HG03378 (cell line): ENCODE measurements around the gene RGMA.
"Not testable (repeated sequence)": the region's sequence is repeated elsewhere in the genome, so short reads cannot be mapped to it uniquely, and the experiment has no call there.

Experiments used
- ATAC-seq: cut with Tn5 transposase; IDR thresholded peaks from one replicate; pipeline ENCODE4 v1.9.1; 2021; ENCODE audit warnings: mild to moderate bottlenecking, moderate library complexity; ENCODE audit not compliant: unreplicated experiment

The RGMA gene

GRCh38 chr15:93068581-93069199, 20.3 kb downstream of the RGMA start:
- ATAC-seq: no peak

GRCh38 chr15:93067649-93068085, 21.3 kb downstream of the RGMA start:
- ATAC-seq: no peak

- no peak for ATAC-seq
These were observed 22.0 kb downstream of the RGMA start for GRCh38 chr15:93066834-93067648.

GRCh38 chr15:93066224-93066681, 22.8 kb downstream of the RGMA start:
- ATAC-seq: no peak

- ATAC-seq: no peak
These were observed 23.4 kb downstream of the RGMA start for GRCh38 chr15:93065641-93066045.

- no peak for ATAC-seq
These were observed 25.0 kb downstream of the RGMA start for GRCh38 chr15:93063796-93064690.

GRCh38 chr15:93063262-93063671, 25.7 kb downstream of the RGMA start:
- no peak for ATAC-seq

GRCh38 chr15:93062628-93063261, 26.3 kb downstream of the RGMA start:
- not testable (repeated sequence) for ATAC-seq

- ATAC-seq: no peak
These were observed 28.4 kb downstream of the RGMA start for GRCh38 chr15:93060336-93061248.

GRCh38 chr15:93059442-93059841, 29.6 kb downstream of the RGMA start:
- no peak for ATAC-seq

- no peak for ATAC-seq
These were observed 30.0 kb downstream of the RGMA start for GRCh38 chr15:93058904-93059427.

GRCh38 chr15:93058128-93058527, 30.9 kb downstream of the RGMA start:
- no peak for ATAC-seq

GRCh38 chr15:93057618-93058017, 31.4 kb downstream of the RGMA start:
- ATAC-seq: no peak

- no peak for ATAC-seq
These were observed 32.2 kb downstream of the RGMA start for GRCh38 chr15:93056836-93057235.

- ATAC-seq: no peak
These were observed 33.8 kb downstream of the RGMA start for GRCh38 chr15:93055211-93055610.

GRCh38 chr15:93052090-93052879, 36.7 kb downstream of the RGMA start:
- no peak for ATAC-seq

GRCh38 chr15:93051236-93052089, 37.5 kb downstream of the RGMA start:
- no peak for ATAC-seq

GRCh38 chr15:93050648-93051047, 38.4 kb downstream of the RGMA start:
- ATAC-seq: no peak
